Lower leg skin (tissue), 4 donors: ENCODE data around the gene RITA1. TPM values are rescaled to one million over a fixed set of nuclear protein-coding genes. Genes with fewer than 3 reads are reported as not detected.

Experiments used
- DNase-seq, 2 donors: peaks; one replicate each; pipeline ENCODE4 v3.0.0-alpha.2; 2019; ENCODE audit warnings: low spot score in 2 of 2
- H3K4me3 ChIP-seq: fragments of 200-600 bp; sonication (generic); 2 replicates; pipeline ENCODE4 v1.5.1; 2017; ENCODE audit warnings: mild to moderate bottlenecking, low read depth; ENCODE audit not compliant: poor library complexity, severe bottlenecking
- POLR2A ChIP-seq, 2 donors: fragments of 450-650 bp; IDR thresholded peaks; one replicate each; pipeline ENCODE4 v1.6.1; 2016 to 2017; ENCODE audit warnings: antibody characterized with exemption in 2 of 2, mild to moderate bottlenecking in 1 of 2, moderate library complexity in 1 of 2
- WGBS, 2 donors: methylation state at CpG; one replicate each; pipeline ENCODE4 v1.1.5; 2018; 5-methylcytosine and 5-hydroxymethylcytosine counted together
- intact Hi-C: fragments of 100-400 bp; cut with DNase I; formaldehyde crosslinking; loops from one replicate; pipeline ENCODE4 v1.15.0; 2023; ENCODE audit warnings: low total_unique reads
- total RNA-seq, 4 donors: library from RNA; depleted of rRNA; stranded (reverse); fragments of >200 nt; gene quantifications; one replicate each; pipeline ENCODE4 v1.1.0, GENCODE V29; 2016
- TF ChIP-seq, protein P1 (sequence below), 3 donors: fragments of 450-650 bp; IDR thresholded peaks; one replicate each; pipeline ENCODE4 v1.5.1; 2016; ENCODE audit warnings: antibody characterized with exemption in 3 of 3, mild to moderate bottlenecking in 3 of 3, moderate library complexity in 2 of 3

The RITA1 gene
- total RNA-seq, 4 donors from 2014 or later: 14.5 to 25.8 (median 18.8) TPM

DNA sequence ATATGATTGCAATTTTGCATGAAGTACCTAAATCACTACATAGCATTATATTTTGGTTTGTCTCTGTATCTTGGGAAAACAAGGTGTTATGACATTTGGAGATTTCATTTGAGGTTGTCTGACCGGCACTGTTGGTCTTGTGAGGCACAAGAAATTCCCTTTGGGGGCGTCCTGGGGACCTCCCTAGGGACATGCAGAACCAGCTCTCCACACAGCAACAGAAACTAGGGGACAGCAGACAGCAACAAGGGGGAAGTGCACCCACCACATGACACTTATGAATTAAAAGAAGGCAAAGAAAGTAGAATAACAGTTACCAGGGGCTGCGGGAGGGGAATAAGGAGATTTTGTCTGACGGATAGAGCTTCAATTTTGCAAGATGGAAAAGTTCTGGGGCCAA, 14.6 kb upstream of the RITA1 start:
- intact Hi-C loops: no loop called here
- H3K4me3 ChIP-seq: no peak overlapping the region
- DNase-seq: no peak
- 94 to 96% methylated on average over 4 of the region's 4 CpGs for WGBS, 2 donors
- TF ChIP-seq, protein P1, sequence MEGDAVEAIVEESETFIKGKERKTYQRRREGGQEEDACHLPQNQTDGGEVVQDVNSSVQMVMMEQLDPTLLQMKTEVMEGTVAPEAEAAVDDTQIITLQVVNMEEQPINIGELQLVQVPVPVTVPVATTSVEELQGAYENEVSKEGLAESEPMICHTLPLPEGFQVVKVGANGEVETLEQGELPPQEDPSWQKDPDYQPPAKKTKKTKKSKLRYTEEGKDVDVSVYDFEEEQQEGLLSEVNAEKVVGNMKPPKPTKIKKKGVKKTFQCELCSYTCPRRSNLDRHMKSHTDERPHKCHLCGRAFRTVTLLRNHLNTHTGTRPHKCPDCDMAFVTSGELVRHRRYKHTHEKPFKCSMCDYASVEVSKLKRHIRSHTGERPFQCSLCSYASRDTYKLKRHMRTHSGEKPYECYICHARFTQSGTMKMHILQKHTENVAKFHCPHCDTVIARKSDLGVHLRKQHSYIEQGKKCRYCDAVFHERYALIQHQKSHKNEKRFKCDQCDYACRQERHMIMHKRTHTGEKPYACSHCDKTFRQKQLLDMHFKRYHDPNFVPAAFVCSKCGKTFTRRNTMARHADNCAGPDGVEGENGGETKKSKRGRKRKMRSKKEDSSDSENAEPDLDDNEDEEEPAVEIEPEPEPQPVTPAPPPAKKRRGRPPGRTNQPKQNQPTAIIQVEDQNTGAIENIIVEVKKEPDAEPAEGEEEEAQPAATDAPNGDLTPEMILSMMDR (IDR thresholded peaks at IDR 0.05): no peak
- TF ChIP-seq POLR2A (IDR thresholded peaks at IDR 0.05): no peak

DNA sequence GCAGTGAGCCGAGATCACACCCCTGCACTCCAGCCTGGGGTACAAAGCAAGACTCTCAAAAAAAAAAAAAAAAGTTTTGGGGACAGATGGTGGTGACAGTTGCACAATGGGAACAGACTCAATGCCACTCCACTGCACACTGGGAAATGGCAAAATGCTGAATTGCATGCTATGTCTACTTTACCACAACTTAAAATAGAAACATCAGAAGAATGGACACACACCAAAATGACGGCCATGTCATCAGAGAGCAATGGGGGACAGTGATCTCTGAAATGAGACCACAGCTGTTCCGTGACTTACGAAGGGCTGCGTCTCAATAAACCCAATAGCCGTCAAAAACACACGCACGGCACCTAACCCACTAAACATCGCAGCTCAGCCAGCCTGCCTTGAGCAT, 14.0 kb upstream of the RITA1 start:
- TF ChIP-seq POLR2A (IDR thresholded peaks at IDR 0.05): no peak
- 95 to 96% methylated on average over 9 of the region's 9 CpGs for WGBS, 2 donors
- DNase-seq: no peak
- no peak overlapping the region for H3K4me3 ChIP-seq
- intact Hi-C loops: no loop called here

DNA sequence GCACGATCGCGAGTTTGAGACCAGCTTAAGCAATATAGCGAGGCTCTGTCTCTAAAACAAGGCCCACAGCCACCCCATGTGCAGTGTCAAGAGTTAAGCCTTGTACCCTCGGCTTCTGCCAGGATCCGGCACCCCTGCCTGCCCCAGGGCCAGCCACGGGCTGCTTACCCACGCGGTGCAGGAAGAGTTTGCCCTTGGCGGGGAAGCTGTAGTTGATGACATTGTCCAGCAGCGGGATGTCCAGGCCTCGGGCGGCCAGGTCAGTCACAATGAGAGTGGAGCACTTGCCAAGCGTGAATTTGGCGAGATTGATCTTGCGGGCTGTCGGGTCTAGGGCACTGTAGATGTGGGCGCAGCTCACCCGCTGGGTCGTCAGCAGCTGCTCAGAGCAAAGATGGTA, 13.3 kb upstream of the RITA1 start:
- WGBS, 2 donors: 96% methylated on average over 20 of the region's 20 CpGs
- TF ChIP-seq, protein P1 (IDR thresholded peaks at IDR 0.05): no peak
- no peak for TF ChIP-seq POLR2A (IDR thresholded peaks at IDR 0.05)
- no peak for DNase-seq
- intact Hi-C loops: no loop called here
- no peak overlapping the region for H3K4me3 ChIP-seq

DNA sequence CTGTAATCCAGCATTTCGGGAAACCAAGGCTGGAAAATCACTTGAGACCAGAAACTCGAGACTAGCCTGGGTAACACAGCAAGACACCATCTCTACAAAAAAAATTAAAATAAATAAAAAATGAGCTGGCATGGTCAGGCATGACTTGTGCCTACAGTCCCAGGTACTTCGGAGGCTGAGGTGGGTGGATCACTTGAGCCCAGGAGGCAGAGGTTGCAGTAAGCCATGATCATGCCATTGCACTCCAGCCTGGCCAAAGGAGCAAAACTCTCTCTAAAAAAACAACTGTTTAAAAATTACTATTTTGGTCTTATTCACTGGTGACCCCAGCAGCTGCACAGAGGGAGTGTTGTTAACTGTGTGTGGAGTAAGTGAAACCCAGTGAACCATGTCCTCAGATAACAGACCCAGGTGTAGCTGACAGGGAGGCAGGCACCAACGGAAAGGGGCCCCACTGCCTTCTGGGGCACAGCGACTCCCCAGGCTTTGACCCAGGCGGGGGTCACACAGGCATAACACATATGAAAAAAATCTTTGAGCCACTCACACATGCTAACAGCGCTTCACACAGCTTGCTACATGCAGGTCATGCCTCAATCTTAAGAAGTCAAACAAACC, 12.3 kb upstream of the RITA1 start:
- intact Hi-C loops: no loop called here
- no peak overlapping the region for H3K4me3 ChIP-seq
- 92 to 95% methylated on average over 7 of the region's 7 CpGs for WGBS, 2 donors
- TF ChIP-seq, protein P1 (IDR thresholded peaks at IDR 0.05): no peak
- no peak for TF ChIP-seq POLR2A (IDR thresholded peaks at IDR 0.05)
- no peak for DNase-seq

DNA sequence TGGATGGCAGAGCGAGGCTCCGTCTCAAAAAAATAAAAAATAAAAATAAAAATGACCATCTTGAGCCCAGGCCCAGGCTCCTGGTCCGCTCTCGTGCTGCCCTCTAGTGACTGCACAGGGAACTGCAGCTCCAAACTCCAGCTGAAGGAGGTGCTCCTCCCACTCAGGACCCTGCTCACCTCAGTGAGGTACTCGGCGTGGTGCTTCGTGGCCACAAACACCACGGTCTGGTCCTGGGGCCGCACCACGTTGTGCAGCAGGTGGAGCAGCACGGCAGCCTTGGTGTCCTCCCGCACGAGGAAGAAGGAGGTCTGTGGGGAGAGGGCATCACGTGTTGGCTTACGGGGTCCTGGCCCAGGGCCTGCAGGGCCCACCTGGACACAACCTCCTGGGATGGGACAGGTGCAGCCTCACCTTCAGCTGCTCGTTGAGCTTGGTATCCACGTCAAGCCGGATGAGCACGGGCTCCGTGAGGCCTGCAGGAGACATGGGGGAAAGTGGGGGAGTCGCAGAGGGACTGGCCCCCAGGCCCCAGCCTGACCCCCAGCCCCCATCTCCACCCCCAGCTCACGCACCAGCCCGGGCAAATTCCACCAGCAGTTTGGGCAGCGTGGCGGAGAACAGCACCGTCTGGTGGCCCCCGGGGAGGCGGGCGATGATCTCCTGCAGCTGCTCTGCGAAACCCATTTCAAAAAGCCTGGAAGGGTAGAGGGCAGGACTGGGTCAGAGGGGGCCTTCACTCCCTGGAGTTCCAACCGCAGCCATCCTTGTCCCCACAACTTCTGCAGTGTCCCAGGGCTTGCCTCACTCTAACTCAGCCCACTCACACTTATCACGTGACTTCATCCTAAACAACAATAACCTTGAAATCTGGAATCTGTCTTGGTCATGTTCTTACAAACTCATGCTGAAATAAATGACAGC, 10.8 kb upstream of the RITA1 start:
- H3K4me3 ChIP-seq: no peak overlapping the region
- TF ChIP-seq, protein P1 (IDR thresholded peaks at IDR 0.05): peak in 1 of 3 donors; percentile 98
- TF ChIP-seq POLR2A (IDR thresholded peaks at IDR 0.05): no peak
- peak; percentile 56 to 94 for DNase-seq
- intact Hi-C loops: loop anchor here (2.0 kb wide), 1 partner anchor 126 kb away; no protein-coding TSS in a partner anchor
- 55 to 61% methylated on average over 22 to 32 of the region's 32 CpGs for WGBS, 2 donors

DNA sequence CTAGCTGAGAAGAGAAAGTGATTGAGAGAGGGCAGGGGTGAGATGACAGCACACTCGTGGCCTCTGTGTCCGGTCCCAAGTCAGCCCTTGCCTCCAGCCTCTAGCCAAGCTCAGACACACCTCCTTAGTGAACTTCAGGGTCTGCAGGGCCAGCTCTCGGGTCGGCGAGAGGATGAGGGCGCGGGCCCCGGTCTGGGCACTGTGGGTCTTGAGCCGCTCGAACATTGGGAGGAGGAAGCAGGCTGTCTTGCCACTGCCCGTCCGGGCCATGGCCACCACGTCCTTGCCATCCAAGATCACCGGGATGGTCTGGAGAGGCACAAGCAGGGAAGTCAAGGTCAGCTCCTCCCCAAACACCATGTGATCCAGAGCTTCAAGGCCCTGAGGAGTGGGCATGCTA, 6.5 kb upstream of the RITA1 start:
- intact Hi-C loops: no loop called here
- WGBS, 2 donors: 90 to 99% methylated on average over 14 of the region's 14 CpGs
- no peak overlapping the region for H3K4me3 ChIP-seq
- no peak for TF ChIP-seq POLR2A (IDR thresholded peaks at IDR 0.05)
- TF ChIP-seq, protein P1 (IDR thresholded peaks at IDR 0.05): no peak
- DNase-seq: no peak
